HG03135 (cell line): Measurements from ENCODE around the gene TMED4.
"Not testable (repeated sequence)": the region's sequence is repeated elsewhere in the genome, so short reads cannot be mapped to it uniquely, and the experiment has no call there.

Source experiments
- ATAC-seq: cut with Tn5 transposase; IDR thresholded peaks from one replicate; pipeline ENCODE4 v1.9.1; 2021; ENCODE audit warnings: mild to moderate bottlenecking, moderate library complexity; ENCODE audit not compliant: unreplicated experiment

TMED4 gene

DNA sequence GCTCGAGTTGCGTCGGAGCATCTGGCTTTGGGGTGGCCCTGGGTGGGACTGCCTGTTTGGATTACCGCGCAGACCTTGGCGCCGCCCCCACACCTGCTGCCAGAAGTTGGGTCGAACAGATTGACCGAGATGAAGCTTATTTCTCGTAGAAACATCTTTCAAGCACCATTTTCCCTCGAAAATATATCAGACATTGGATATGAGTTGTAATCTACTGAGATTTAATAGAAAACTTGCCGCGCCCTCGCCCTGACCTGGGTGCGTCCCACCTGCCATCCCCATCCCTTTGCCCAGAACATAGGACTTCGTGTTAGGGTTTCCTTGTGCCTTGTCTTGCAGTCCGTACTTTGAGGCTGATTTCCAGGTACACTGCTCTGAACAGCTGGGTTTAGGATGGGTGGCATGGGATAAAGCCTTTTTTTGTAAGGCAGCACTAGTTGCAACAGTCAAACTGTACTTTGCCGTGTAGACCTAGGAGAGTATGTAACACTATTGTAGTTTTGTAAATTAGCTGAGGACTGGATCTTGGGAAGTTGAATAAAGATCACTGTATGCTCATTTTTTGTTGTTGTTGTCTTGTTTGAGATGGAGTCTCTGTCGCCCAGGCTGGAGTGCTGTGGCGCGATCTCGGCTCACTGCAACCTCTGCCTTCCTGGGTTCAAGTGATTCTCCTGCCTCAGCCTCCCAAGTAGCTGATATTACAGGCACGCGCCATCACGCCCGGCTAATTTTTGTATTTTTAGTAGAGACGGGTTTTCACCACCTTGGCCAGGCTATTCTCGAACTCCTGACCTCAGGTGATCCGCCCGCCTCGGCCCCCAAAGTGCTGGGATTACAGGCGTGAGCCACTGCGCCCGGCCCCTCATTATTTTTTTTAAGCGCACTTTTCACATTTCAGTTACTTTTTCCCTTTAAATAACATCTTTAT lies 25.4 kb upstream of the TMED4 start:
- no peak for ATAC-seq

DNA sequence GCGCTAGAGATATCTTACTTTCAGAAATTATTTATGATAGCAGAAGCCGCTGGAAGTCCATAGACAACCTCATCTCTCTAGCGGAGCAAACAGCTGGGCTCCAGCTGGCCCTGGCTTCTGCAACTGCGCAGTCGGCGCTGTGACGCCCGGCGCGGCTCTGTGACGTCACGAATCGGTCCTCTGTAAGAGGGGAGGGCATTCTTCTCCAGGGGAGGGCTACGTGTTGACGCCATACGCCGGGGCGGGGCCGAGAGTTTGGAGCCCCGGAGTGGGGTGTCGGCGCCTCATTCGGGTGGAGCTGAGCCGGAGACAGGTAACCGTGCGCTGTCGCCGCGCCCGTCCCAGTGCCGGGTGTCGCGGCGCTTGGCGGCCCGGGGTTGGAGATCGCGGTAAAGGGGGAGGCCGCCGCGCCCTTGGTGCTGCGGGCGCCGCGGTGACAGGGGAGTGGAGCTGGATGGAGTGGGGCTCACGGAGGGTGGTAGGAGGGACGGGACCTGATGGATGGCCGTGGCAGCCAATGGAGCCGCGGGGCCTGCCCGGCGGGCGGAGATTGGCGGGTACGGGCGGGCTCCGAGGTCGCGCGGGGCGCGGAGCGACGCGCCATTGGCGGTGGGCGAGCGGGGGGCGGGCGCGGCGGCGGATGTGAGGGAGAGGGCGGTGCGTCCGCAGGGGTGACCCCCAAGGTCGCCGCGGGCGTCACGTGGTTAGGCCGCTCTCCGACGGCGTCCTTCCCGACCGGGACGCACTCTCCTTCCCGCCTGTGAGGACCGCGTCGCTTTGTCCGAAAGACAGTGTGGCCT lies 24.5 kb upstream of the TMED4 start, which contains the start of gene OGDH:
OGDH (plus strand) TSS at position 287 of the 800 bp plus-strand sequence. CDS start 17,717 bp downstream, outside the sequence.
- ATAC-seq, result peak; percentile 95

GRCh38 chr7:44604941-44605340 lies 22.9 kb upstream of the TMED4 start:
- no peak for ATAC-seq

DNA sequence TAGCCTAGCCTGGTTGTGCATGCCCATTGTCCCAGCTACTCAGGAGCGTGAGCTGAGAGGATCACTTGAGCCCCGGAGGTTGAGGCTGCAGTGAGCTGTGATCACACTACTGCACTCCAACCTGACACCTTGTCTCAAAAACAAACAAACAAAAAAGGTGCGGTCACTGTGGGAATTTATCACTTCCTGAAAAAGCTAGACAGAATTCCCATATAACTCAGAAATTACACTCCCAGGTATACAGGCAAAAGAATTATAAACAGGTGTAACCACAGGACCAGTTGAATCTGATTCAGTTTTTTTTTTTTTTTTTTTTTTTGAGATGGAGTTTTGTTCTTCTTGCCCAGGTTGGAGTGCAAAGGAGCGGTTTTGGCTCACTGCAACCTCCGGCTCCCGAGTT lies 21.2 kb upstream of the TMED4 start:
- ATAC-seq, result no peak

DNA sequence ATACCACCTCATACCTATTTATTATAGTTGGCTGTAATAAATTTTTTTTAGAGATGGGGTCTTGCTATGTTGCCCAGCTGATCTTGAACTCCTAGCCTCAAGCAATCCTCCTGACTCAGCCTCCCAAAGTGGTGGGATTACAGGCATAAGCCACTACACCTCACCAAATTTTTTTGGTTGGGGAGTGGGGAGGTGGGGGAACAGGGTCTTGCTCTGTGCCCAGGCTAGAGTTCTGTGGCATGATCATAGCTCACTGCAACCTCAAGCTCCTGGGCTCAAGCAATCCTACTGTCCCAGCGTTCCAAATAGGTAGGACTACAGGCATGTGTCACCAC lies 20.5 kb upstream of the TMED4 start:
- ATAC-seq, result no peak

- ATAC-seq, result no peak
Observed at GRCh38 chr7:44599222-44599621, 17.2 kb upstream of the TMED4 start.

GRCh38 chr7:44597181-44597580 lies 15.2 kb upstream of the TMED4 start:
- not testable (repeated sequence) for ATAC-seq

DNA sequence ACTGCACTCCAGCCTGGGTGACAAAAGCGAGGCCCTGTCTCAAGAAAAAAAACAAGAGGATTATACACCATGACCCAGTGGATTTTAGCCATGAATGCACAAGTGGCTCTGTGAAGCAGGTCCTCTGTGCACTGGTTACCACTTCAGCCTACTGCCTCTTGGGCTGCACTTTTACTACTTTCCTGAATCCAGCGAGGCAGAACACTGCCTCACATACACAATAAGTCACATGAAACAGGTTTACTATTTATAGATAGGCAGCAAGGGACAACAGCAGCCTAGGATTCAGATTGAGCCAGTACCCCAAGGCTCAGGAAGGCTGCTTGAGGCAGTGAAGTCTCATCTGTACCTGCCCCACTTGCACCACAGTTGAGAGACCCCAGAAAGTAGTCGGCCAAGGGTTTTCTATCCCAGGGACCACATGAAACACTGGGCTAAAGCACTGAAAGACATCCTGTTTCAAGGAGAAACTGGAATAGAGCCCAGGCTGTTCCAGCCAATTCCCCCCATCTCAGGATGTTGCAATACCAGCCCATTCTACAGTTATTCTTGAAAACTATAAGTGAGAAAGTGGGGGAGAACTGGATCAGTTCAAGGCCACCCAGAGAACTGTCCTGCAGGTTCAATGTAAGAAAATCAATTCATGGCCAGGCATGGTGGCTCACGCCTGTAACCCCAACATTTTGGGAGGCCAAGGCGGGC lies 14.1 kb upstream of the TMED4 start:
- no peak for ATAC-seq

DNA sequence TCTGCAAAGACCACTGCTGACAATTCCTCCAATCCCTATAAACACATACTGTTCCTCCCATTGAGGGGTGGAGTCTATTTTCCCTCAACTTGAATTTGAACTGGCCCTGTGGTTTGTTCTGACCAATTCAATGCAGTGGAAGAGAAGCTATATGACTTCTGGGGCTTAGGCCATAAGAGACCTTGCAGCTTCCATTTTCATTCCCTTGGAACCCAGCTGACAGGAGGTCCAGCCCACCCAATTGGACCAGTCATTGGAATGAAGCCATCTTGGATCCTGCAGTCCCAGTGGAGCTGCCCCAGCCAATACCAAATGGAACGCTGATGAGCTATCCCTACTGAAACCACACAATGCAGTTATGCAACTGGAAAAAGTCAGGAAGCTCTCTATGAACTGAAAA lies 8.9 kb upstream of the TMED4 start:
- ATAC-seq, result no peak

GRCh38 chr7:44587843-44588711 lies 6.0 kb upstream of the TMED4 start:
- ATAC-seq, result no peak

GRCh38 chr7:44583146-44583865 lies 1.3 kb upstream of the TMED4 start:
- no peak for ATAC-seq

- peak; percentile 33 for ATAC-seq
Observed at GRCh38 chr7:44580945-44581878, 819 bp downstream of the TMED4 start.

GRCh38 chr7:44576228-44576627 lies 5.8 kb downstream of the TMED4 start:
- ATAC-seq, result no peak

DNA sequence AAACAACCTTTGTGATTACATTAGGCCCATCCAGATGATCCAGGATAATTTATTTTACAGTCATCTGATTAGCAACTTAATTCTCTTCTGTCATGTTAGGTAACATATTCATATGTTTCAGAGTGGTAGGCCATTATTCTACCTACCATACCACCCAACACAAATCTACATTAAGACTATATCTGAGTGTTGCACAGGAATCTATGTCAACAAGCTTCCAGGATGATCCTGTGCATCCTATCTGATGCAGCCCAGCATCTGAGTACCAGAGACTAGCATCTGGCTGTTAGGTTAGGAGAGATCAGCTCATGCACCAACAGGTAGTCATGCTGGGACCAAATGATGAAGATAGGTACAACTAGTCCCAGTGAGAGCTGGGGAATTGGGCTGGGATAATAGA lies 7.0 kb downstream of the TMED4 start:
- no peak for ATAC-seq

- ATAC-seq, result peak; percentile 25
Observed at GRCh38 chr7:44574287-44574872, 7.7 kb downstream of the TMED4 start.

GRCh38 chr7:44573464-44574286 lies 8.4 kb downstream of the TMED4 start, which contains the start of gene DDX56:
Gene DDX56 (minus strand): TSS chr7:44573908. CDS start chr7:44573895, 13 bp downstream.
- peak; percentile 90 for ATAC-seq

- ATAC-seq, result no peak
Observed at GRCh38 chr7:44572771-44573170, 9.3 kb downstream of the TMED4 start.
